AG09319 (cell line): Measurements from ENCODE around the gene FYTTD1.
"Not testable (repeated sequence)": the region's sequence is repeated elsewhere in the genome, so short reads cannot be mapped to it uniquely, and the experiment has no call there.

ENCODE experiments used
- DNase-seq: peaks from one replicate; pipeline ENCODE4 v3.0.0-alpha.2; 2010; ENCODE audit warnings: low read depth; ENCODE audit errors: extremely low read depth
- CTCF ChIP-seq: IDR thresholded peaks from 2 replicates; pipeline ENCODE4 v1.5.1; 2011; ENCODE audit warnings: low read depth, mild to moderate bottlenecking, inconsistent platforms, low read length, moderate library complexity

The FYTTD1 gene

DNA sequence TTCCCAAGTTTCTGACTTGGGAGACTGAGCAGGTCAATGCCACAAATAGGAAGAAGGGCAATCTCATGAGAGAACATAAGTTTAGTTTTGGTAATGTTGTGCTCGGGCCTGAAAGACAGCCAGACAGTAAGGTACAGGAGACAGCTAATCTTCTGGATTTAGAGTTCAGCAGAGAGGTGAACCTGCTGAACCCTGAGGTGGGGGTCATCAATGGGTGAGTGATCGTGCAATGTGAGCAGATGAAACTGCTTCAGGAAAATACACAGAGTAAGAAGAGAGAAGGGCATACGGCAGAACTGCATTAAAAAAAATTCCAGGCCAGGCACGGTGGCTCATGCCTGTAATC is 36.2 kb upstream of the FYTTD1 start:
- no peak for DNase-seq
- no peak for TF ChIP-seq CTCF

DNA sequence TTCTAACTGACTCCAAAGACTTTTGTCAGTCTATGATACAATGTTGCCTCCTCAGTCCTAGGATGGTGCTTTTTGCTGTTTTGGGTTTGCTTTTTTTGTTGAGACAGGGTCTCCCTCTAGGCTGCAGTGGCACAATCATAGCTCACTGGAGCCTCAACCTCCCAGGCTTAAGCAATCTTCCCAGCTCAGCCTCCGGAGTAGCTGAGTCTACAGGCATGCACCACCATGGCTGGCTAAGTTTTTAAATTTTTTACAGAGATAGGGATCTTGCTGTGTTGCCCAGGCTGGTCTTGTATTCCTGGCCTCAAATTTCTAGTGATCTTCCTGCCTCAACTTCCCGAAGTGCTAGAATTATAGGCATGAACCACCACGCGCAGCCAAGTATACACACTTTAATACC is 35.4 kb upstream of the FYTTD1 start:
- DNase-seq, result no peak
- TF ChIP-seq CTCF, result no peak

GRCh38 chr3:197718891-197719290 is 30.8 kb upstream of the FYTTD1 start:
- no peak for DNase-seq
- TF ChIP-seq CTCF, result no peak

- no peak for DNase-seq
- no peak for TF ChIP-seq CTCF
These were observed 29.0 kb upstream of the FYTTD1 start for GRCh38 chr3:197720694-197721093.

DNA sequence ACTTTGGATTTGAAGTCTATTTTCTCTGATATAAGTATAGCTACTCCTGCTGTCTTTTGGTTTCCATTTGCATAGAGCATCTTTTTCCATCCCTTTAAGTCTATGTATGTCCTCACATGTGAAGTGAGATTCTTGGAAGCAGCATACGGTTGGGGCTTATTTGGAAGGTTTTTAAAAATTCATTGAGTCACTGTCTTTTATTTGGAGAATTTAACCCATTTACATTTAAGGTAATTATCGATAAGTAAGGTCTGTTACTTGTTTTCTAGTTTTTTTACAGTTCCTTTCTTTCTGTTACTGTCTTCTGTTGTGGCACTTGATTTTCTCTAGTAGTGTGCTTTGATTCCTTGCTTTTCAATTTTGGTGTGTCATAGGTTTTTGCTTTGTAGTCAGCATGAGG is 26.9 kb upstream of the FYTTD1 start:
- no peak for DNase-seq
- TF ChIP-seq CTCF, result no peak

DNA sequence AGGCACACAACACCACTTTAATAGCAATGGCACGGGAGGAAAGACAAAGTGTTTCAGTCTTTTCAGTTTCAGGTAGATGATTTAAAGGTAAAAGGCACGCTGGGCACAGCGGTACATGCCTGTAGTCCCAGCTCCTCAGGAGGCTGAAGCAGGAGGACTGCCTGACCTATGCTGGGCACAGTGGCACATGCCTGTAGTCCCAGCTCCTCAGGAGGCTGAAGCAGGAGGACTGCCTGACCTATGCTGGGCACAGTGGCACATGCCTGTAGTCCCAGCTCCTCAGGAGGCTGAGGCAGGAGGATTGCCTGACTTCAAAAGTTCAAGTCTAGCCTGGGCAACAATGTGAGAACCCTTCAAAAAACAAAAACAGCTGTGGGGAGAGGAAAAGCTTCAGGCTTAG is 21.8 kb upstream of the FYTTD1 start:
- not testable (repeated sequence) for DNase-seq

DNA sequence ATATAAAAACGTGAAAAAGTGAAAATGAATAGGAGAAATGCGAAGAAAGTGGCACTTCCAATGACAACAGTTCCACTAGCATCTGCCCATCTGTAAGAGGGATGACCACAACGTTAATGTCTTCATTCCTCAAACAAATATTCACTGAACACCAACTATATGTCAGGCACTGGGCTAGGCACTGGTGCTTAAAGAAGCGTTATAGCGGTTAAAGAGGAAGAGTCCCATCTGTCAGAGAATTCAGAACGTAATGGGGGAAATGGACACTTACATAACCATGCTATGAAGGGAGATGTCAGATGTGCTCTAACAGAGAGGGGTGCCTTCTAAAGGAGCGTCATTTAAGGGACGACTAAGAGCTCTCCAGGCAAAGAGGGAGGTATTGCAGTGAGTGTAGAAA is 21.2 kb upstream of the FYTTD1 start:
- DNase-seq, result no peak
- no peak for TF ChIP-seq CTCF

GRCh38 chr3:197730200-197730599 is 19.5 kb upstream of the FYTTD1 start:
- no peak for DNase-seq
- no peak for TF ChIP-seq CTCF

DNA sequence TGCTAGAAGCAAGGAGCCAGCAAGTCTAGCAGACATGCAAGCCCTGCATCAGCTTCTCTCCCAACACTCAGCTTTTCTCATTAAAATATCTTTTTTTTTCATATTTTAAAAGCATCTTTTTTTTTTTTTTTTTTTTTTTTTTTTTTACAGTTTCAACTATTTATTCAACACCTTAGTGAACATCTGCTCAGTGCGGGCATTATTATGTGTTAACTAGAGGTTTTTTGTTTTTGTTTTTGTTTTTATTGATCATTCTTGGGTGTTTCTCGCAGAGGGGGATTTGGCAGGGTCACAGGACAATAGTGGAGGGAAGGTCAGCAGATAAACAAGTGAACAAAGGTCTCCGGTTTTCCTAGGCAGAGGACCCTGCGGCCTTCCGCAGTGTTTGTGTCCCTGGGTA is 18.9 kb upstream of the FYTTD1 start:
- DNase-seq, result not testable (repeated sequence)

- DNase-seq, result not testable (repeated sequence)
These were observed 18.2 kb upstream of the FYTTD1 start for GRCh38 chr3:197731483-197731882.
